GM06990 (cell line): Measurements from ENCODE around the gene ZNF597.

Experiments used
- DNase-seq: peaks from one replicate; pipeline ENCODE4 v3.0.0-alpha.2; 2011; ENCODE audit not compliant: insufficient read length; ENCODE audit errors: extremely low read depth
- H3K27me3 ChIP-seq: replicated peaks from 2 replicates; pipeline ENCODE4 v1.6.0; 2011; ENCODE audit warnings: low read length; ENCODE audit not compliant: control insufficient read depth, insufficient read depth
- H3K36me3 ChIP-seq: 2 replicates; pipeline ENCODE4 v1.5.1; 2011; ENCODE audit warnings: low read length; ENCODE audit not compliant: control insufficient read depth, insufficient read depth
- H3K4me3 ChIP-seq: replicated peaks from 2 replicates; pipeline ENCODE4 v1.5.1; 2011; ENCODE audit warnings: low read depth, mild to moderate bottlenecking, control low read depth, low read length
- CTCF ChIP-seq: IDR thresholded peaks from 2 replicates; pipeline ENCODE4 v1.5.1; 2011; ENCODE audit warnings: low read length, control low read depth, mild to moderate bottlenecking, inconsistent platforms; ENCODE audit not compliant: insufficient read depth, poor library complexity, severe bottlenecking

The ZNF597 gene

DNA sequence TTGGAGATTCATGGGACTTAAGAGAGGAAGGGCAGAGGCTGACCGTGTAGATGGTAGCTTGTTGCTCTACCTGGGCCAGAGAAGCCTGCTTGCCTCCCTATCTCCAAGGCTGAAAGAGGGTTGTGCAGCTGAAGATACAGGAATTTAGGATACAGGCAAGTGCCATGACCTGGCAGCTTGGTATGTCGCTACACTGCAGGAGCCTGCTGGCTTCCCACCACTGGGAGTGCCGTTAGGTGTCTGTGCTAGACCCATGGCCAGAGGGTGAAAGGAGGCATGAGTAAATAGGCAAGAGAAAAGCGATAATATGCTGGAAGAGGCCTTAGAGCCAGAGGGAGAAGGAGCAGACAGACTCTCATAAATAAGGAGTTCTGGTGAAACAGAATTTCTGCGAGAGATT lies 10.8 kb upstream of the ZNF597 start:
- no peaks in the 10 kb centered on the region; the same call in 1 of the 2 replicates for H3K36me3 ChIP-seq
- no peak for TF ChIP-seq CTCF
- H3K4me3 ChIP-seq: no peak overlapping the region
- DNase-seq: no peak
- H3K27me3 ChIP-seq: no peaks in the 10 kb centered on the region

DNA sequence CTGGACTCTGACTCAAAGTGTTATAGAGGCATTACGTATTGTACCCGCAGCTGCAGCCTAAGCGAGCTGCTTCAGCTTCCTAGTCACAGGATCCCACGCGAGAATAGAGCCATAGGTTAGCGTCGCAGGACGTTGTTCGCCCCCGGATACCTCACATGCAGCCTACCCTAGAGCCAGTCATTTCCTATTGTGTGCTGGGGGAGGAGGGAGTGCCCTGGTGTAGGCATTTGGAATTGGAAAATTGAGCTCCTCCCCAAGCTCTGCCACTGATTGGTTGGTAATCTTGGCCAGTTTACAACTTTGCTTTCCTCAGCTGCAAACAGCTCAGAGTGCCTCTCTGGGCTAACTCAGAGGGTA lies 706 bp upstream of the ZNF597 start:
- Histone ChIP-seq H3K36me3 (no peaks in the 10 kb centered on the region), H3K27me3 (no peaks in the 10 kb centered on the region), H3K4me3 (peak overlapping the region; percentile 77)
- DNase-seq: no peak
- TF ChIP-seq CTCF: no peak

- Histone ChIP-seq H3K4me3 (no peak overlapping the region), H3K27me3 (no peaks in the 10 kb centered on the region), H3K36me3 (peaks cover 2% of the 10 kb centered on the region; the same call in 1 of the 2 replicates)
- TF ChIP-seq CTCF: no peak
- DNase-seq: no peak
Measured at GRCh38 chr16:3439637-3440036, 3.7 kb downstream of the ZNF597 start.

DNA sequence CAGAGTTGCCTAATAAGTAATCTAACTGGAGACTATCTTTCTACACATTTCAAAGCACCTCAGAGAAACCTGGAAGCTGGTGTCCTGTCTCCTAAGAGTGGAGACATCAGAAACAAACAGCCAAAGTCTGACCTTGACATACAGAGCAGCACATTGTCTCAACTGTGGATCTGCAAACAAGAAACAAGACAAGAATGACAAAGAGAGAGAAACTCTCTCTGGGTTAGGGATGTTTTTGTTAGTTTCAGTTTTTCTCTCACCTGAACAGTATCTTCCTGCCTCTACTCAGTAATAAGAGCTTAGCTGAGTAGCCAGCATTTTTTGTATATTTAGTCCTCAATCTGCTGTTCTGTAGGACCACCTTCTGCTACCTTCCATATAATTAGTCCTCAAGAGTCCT lies 8.9 kb downstream of the ZNF597 start:
- TF ChIP-seq CTCF: no peak
- Histone ChIP-seq H3K36me3 (peaks cover 2% of the 10 kb centered on the region; the same call in 1 of the 2 replicates), H3K4me3 (no peak overlapping the region), H3K27me3 (no peaks in the 10 kb centered on the region)
- no peak for DNase-seq

DNA sequence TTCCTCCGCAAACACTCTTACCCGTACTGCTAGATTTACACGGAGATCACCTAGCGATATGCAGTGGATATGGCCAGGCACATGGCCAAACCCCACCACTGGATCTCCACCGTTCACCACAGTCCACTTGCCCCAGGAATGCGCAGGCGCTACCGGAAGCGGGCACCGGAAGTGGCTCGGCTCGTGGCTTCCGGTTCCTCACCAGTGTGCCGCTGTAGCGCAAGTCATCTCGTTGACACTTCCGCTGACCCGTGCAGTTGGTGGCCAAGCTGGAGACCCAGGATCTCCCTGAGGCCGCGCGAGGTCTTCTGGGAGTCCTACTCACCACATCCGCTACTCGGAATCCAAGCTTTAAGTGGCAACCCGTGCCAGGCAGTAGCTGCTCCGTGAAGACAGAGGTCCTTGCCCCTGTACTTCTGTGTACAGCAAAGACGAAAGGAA lies 11.5 kb downstream of the ZNF597 start:
- Histone ChIP-seq H3K4me3 (no peak overlapping the region), H3K36me3 (peaks cover 2% of the 10 kb centered on the region; the same call in 1 of the 2 replicates), H3K27me3 (no peaks in the 10 kb centered on the region)
- DNase-seq: peak; percentile 33
- no peak for TF ChIP-seq CTCF

- H3K4me3 ChIP-seq: no peak overlapping the region
- no peak for TF ChIP-seq CTCF
- DNase-seq: no peak
- H3K27me3 ChIP-seq: no peaks in the 10 kb centered on the region
- H3K36me3 ChIP-seq: peaks cover 1% of the 10 kb centered on the region
Measured at GRCh38 chr16:3413730-3414379, 29.4 kb downstream of the ZNF597 start.
